BLaER1 (cell line): Measurements from ENCODE around the gene TMC2.

Experiments used
- H3K27ac ChIP-seq: shearing (Covaris generic); formaldehyde crosslinking; 2 replicates; pipeline ENCODE4 v1.8.1; 2022
- H3K27me3 ChIP-seq: shearing (Covaris generic); formaldehyde crosslinking; 2 replicates; pipeline ENCODE4 v1.8.1; 2022
- H3K36me3 ChIP-seq: shearing (Covaris generic); formaldehyde crosslinking; 2 replicates; pipeline ENCODE4 v1.8.1; 2022
- H3K4me1 ChIP-seq: shearing (Covaris generic); formaldehyde crosslinking; 2 replicates; pipeline ENCODE4 v1.8.1; 2022
- H3K4me2 ChIP-seq: shearing (Covaris generic); formaldehyde crosslinking; 2 replicates; pipeline ENCODE4 v1.8.1; 2022
- H3K4me3 ChIP-seq: shearing (Covaris generic); formaldehyde crosslinking; 2 replicates; pipeline ENCODE4 v1.8.1; 2022
- H3K9ac ChIP-seq: shearing (Covaris generic); formaldehyde crosslinking; 2 replicates; pipeline ENCODE4 v1.8.1; 2022
- H3K9me3 ChIP-seq: shearing (Covaris generic); formaldehyde crosslinking; 2 replicates; pipeline ENCODE4 v1.8.1; 2022
- H4K20me1 ChIP-seq: shearing (Covaris generic); formaldehyde crosslinking; 2 replicates; pipeline ENCODE4 v1.8.1; 2022
- Cebpa-rat ChIP-seq: shearing (Covaris generic); IDR thresholded peaks from 2 replicates; pipeline ENCODE4 v1.8.1; 2022

TMC2 gene

DNA sequence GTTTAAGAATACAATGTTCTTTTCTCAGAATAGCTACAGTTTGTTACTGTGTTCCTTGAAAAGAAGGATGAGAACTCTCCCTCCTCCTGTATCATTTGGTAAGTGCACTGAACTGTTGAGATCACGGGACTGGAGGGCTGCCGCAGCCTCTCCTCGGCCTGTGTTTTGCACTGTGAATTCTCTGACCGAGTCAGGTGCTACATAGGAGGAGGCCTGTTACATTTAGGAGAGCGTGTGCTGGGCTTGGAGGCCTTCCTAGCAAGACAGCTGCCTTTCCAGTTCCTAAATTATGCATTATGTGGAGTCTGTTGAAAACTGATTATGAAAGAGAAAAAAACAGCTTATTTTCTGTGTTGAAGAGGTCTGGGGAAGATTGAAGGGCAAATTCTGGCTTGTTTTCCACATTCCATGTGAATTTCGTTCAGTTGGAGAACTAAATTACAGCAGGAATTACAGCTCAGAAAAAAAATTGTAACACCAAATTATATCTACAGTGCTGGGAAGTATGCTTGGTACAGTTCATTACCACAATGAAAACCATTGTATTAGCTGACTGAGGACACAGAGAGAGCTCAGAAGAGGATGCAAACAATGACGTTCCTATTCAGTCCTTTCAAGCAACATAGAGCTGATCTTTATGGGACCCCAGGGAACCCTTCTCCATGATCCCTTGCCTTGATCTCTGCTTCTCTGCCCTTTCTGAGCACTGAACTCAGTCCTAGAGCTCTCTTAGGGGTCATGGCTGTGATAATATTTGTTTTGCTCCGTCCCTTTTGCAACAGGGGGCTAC lies 2.8 kb downstream of the TMC2 start:
- no peak for TF ChIP-seq Cebpa-rat
- no peaks in the 10 kb centered on the region for H3K36me3 ChIP-seq
- H3K4me2 ChIP-seq, result no peak overlapping the region
- no peaks in the 10 kb centered on the region for H3K4me1 ChIP-seq
- no peaks in the 10 kb centered on the region for H4K20me1 ChIP-seq
- H3K27me3 ChIP-seq, result no peaks in the 10 kb centered on the region
- no peak overlapping the region for H3K9ac ChIP-seq
- H3K9me3 ChIP-seq, result no peaks in the 10 kb centered on the region
- H3K4me3 ChIP-seq, result no peak overlapping the region
- no peak overlapping the region for H3K27ac ChIP-seq

- Histone ChIP-seq H3K4me2 (no peak overlapping the region), H4K20me1 (no peaks in the 10 kb centered on the region), H3K9ac (no peak overlapping the region), H3K27ac (no peak overlapping the region), H3K4me3 (no peak overlapping the region), H3K36me3 (no peaks in the 10 kb centered on the region), H3K9me3 (no peaks in the 10 kb centered on the region), H3K27me3 (no peaks in the 10 kb centered on the region), H3K4me1 (no peaks in the 10 kb centered on the region)
- no peak for TF ChIP-seq Cebpa-rat
Measured at GRCh38 chr20:2541940-2542339, 5.6 kb downstream of the TMC2 start.

- Histone ChIP-seq H3K4me3 (no peak overlapping the region), H3K27me3 (no peaks in the 10 kb centered on the region)
Measured at GRCh38 chr20:2542361-2542760, 6.0 kb downstream of the TMC2 start.

GRCh38 chr20:2544211-2544610 lies 7.8 kb downstream of the TMC2 start:
- H3K4me3 ChIP-seq, result no peak overlapping the region
- H3K27me3 ChIP-seq, result no peaks in the 10 kb centered on the region
- no peaks in the 10 kb centered on the region for H4K20me1 ChIP-seq
- no peak for TF ChIP-seq Cebpa-rat
- H3K4me1 ChIP-seq, result no peaks in the 10 kb centered on the region
- no peaks in the 10 kb centered on the region for H3K9me3 ChIP-seq
- no peak overlapping the region for H3K4me2 ChIP-seq
- no peaks in the 10 kb centered on the region for H3K36me3 ChIP-seq
- no peak overlapping the region for H3K27ac ChIP-seq
- H3K9ac ChIP-seq, result no peak overlapping the region

More at GRCh38 chr20:2542361-2542760, 6.0 kb downstream of the TMC2 start:
- Histone ChIP-seq H3K27ac (no peak overlapping the region), H4K20me1 (no peaks in the 10 kb centered on the region), H3K9ac (no peak overlapping the region), H3K4me1 (no peaks in the 10 kb centered on the region), H3K4me2 (no peak overlapping the region), H3K9me3 (no peaks in the 10 kb centered on the region), H3K36me3 (no peaks in the 10 kb centered on the region)
- no peak for TF ChIP-seq Cebpa-rat

DNA sequence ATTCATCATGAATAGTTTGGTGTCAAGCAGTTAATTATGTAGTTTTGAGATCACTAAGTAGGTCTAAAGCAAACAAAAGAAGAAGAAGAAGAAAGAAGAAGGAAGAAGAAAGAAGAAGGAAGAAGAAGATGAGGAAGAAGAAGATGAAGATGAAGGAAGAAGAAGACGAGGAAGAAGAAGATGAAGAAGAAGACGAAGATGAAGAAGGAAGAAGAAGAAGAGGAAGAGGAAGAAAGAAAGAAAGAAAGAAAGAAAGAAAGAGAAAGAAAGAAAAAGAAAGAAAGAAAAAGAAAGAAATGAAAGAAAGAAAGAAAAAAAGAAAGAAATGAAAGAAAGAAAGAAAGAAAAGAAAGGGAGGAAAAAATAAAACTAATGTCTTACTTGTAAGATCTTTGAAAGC lies 9.2 kb downstream of the TMC2 start:
- Histone ChIP-seq H3K4me3 (no peak overlapping the region), H3K9ac (no peak overlapping the region), H3K4me2 (no peak overlapping the region), H3K27me3 (no peaks in the 10 kb centered on the region), H3K27ac (no peak overlapping the region), H3K9me3 (no peaks in the 10 kb centered on the region), H3K4me1 (no peaks in the 10 kb centered on the region), H3K36me3 (no peaks in the 10 kb centered on the region), H4K20me1 (no peaks in the 10 kb centered on the region)
- TF ChIP-seq Cebpa-rat, result no peak

DNA sequence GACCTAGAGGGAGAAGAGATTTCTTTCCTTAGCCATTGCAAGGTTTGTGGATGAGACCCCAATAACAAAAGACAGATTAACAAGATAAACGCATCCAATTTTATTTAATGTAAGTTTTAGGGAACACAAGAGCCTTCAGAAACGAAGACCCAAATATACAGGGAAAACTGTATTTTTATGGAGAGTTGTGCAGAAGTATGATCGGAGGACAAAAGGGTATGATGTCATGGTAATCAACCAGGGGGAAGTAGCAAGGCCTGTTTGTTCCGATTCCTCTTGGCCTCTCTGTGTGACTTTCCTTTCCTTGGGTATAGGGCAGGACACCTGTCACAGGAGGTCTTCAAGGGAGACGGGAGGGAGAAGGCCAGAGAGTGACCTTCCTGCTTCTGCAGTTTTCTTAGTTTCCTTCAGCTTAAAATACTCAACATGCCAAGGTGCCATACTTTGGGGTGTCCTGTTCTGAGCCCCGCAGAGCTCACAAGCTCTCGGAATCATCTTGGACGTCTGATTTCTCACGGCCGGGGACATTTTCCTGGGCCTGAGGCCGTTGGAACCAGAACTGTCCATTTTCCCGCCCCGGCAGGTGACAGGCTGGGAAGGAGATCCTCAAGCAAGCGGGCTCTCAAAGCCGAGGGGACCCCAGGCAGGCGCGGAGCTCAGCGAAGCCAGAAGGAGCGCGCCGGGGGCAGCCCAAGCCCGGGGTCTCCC lies 21.7 kb downstream of the TMC2 start:
- no peak for TF ChIP-seq Cebpa-rat
- no peak overlapping the region for H3K27ac ChIP-seq
- no peaks in the 10 kb centered on the region for H4K20me1 ChIP-seq
- no peak overlapping the region for H3K4me3 ChIP-seq
- no peaks in the 10 kb centered on the region for H3K36me3 ChIP-seq
- no peaks in the 10 kb centered on the region for H3K4me1 ChIP-seq
- H3K4me2 ChIP-seq, result no peak overlapping the region
- no peak overlapping the region for H3K9ac ChIP-seq
- H3K27me3 ChIP-seq, result no peaks in the 10 kb centered on the region
- H3K9me3 ChIP-seq, result no peaks in the 10 kb centered on the region

DNA sequence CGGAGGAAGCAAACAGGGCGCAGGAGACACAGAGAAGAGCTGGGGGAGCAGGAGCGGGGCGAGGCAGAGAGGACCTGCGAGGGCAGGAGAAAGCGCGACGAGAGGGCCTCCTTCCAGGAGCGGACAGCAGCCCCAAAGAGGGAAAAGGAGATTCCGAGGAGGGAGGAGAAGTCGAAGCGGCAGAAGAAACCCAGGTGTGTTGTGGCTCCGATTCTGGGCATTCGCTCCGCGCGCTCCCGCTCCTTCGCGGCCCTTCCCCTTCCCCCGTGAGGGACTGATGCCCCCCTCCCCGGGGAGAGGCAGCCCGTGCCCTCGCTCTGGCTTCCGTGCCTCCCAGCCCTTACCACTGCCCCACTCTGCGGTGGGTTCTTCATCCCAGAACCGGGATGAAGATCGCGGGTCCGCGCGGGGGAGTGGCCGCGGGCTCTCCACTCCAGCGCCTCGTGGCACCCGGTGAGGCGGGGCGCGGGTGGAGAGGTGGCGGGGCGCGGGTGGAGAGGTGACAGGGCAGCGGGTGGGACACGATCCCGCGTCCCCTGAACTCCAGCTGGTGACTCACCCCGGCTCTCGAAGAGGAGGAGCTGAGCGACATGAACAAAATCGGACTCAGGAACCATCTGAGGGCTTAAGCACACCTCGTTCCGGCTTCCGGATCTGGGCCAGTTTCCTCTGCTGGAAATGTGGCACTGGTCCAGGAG lies 22.4 kb downstream of the TMC2 start:
- no peaks in the 10 kb centered on the region for H3K27me3 ChIP-seq
- H3K9ac ChIP-seq, result no peak overlapping the region
- H4K20me1 ChIP-seq, result no peaks in the 10 kb centered on the region
- no peaks in the 10 kb centered on the region for H3K36me3 ChIP-seq
- no peak for TF ChIP-seq Cebpa-rat
- no peaks in the 10 kb centered on the region for H3K4me1 ChIP-seq
- H3K4me2 ChIP-seq, result no peak overlapping the region
- no peak overlapping the region for H3K27ac ChIP-seq
- H3K9me3 ChIP-seq, result no peaks in the 10 kb centered on the region
- no peak overlapping the region for H3K4me3 ChIP-seq

DNA sequence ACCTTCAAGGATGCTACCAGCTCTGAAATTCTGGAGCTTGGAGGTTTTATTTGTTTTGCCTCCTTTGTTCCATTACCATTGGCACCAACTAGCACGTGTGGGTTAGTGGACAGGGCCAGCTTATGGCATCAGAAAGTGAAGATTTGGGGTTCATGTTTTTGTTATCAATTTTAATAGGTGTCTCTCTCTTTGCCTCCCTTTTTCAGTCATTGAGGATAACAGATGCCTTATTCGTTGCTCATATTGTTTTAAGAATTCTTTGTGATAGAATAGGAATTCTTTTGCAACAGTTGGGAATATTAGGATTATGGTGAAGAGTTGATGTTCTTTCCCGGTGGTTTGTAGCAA lies 22.9 kb downstream of the TMC2 start:
- TF ChIP-seq Cebpa-rat, result no peak
- Histone ChIP-seq H4K20me1 (no peaks in the 10 kb centered on the region), H3K4me3 (no peak overlapping the region), H3K27ac (no peak overlapping the region), H3K9me3 (no peaks in the 10 kb centered on the region), H3K27me3 (no peaks in the 10 kb centered on the region), H3K9ac (no peak overlapping the region), H3K36me3 (no peaks in the 10 kb centered on the region), H3K4me2 (no peak overlapping the region), H3K4me1 (no peaks in the 10 kb centered on the region)

DNA sequence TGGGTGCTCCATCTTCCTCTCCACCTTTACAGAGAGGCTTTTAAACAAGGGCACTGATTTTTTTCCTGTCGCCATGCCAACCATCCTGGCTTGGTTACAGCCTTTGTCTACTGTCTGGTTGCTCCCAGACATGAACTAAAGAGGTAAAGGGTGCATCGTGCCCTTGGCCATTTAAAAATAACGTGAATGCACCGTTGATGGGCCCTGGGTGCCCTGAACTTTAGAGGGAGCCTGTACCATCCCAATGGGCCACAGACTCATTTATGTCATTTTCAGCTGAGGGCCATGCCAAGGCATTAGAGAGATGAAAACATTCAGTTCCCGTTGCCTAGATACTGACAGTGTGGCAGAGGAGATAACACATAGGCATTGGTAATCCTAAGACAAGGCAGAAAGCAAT lies 23.3 kb downstream of the TMC2 start:
- Histone ChIP-seq H3K4me2 (no peak overlapping the region), H3K4me3 (no peak overlapping the region), H3K9me3 (no peaks in the 10 kb centered on the region), H3K4me1 (no peaks in the 10 kb centered on the region), H4K20me1 (no peaks in the 10 kb centered on the region), H3K27ac (no peak overlapping the region), H3K36me3 (no peaks in the 10 kb centered on the region), H3K27me3 (no peaks in the 10 kb centered on the region), H3K9ac (no peak overlapping the region)
- no peak for TF ChIP-seq Cebpa-rat

GRCh38 chr20:2563116-2563515 lies 26.7 kb downstream of the TMC2 start:
- Histone ChIP-seq H3K4me1 (no peaks in the 10 kb centered on the region), H3K36me3 (no peaks in the 10 kb centered on the region), H3K9me3 (no peaks in the 10 kb centered on the region), H3K27ac (no peak overlapping the region), H3K4me2 (no peak overlapping the region), H3K4me3 (no peak overlapping the region), H4K20me1 (no peaks in the 10 kb centered on the region), H3K9ac (no peak overlapping the region), H3K27me3 (no peaks in the 10 kb centered on the region)
- no peak for TF ChIP-seq Cebpa-rat
